HEK293T (cell line): Measurements from ENCODE around the gene FA2H.

Source experiments
- FOXA1 ChIP-seq: fragments of 450-650 bp; IDR thresholded peaks from 2 replicates; pipeline ENCODE4 v1.6.1; 2016; ENCODE audit warnings: mild to moderate bottlenecking
- FOXK2 ChIP-seq: fragments of 450-650 bp; IDR thresholded peaks from 2 replicates; pipeline ENCODE4 v1.6.1; 2016; ENCODE audit warnings: mild to moderate bottlenecking

- TF ChIP-seq FOXA1, result no peak
- TF ChIP-seq FOXK2, result no peak
These were observed 22.8 kb upstream of the FA2H start for GRCh38 chr16:74797414-74797813.
